Stimulated activated CD4-positive, alpha-beta T cell treated with anti-CD3 and anti-CD28 coated beads, Interleukin-4, amount 100 ng/mL, for 1 hour (primary cell): ENCODE data around the gene GRIK3.
"Not testable (repeated sequence)": the region's sequence is repeated elsewhere in the genome, so short reads cannot be mapped to it uniquely, and the experiment has no call there.

Experiments
- DNase-seq: peaks from one replicate; pipeline ENCODE4 v3.0.0-alpha.2; 2020

The GRIK3 gene

DNA sequence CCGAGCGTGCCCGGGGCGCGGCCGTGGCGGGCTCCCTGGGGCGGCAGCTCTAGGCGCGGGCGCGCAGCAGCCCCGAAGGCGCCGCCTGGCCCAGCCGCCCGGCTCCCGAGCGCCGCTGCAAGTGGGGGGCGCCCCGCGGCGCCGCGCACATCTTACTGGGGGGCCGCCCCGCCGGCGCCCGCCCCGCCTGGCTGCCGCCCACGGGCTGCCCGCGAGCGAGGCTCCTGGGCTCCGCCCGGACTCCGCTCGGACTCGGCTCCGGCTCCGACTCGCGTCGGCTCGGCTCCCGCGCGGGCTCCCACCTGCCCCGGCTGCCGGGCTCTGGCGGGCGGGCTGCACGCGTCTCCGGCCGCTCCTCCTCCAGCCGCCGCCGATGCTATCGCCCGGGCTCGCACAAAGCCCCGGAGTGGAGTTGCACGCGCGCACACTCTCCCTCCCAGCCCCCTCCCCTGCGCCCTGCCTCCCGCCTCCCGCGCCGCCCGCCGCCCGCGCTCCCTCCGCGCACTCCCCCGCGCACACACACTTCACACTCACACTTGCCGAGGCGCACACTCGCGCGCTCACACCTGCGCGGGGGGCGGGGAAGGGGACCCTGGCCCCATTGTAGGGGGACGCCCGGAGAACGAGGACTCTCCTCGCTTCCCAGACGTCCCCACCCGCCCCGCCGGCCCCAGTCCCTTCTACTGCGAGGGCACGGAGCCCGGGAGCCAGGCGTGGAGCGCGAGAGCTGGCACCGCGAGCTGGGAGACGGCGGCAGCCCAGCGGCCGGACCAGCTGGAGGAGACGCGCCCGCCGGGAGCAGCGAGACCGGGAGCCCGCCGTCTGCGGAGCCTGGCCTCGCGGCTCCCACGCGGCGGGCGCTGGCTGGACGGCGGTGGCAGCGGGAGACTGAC lies at the start of gene GRIK3:
TSS of gene GRIK3 (minus strand) at position 395 of the 893 bp plus-strand sequence. CDS start 407 bp downstream, outside the sequence.
- DNase-seq, result no peak

DNA sequence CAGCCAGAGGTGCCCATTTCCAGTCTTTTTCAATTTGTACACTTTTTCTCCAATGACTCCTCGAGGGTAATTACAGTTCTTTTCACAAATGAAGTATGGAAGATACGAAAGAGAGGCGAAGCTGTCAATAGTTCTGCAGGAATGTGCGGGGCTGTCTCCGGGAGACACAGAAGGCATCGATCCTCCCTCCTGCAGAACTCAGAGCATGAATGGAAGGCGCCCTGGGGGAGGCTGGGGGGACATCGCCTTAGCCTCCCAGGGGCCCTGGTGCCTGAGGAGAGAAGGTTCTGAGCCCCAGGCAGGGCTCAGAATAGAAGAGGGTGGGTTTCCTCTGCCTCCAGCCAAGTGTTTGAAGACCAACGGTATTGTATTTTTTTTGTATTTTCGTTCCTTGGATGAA lies 49.7 kb upstream of the GRIK3 start:
- DNase-seq, result no peak

DNA sequence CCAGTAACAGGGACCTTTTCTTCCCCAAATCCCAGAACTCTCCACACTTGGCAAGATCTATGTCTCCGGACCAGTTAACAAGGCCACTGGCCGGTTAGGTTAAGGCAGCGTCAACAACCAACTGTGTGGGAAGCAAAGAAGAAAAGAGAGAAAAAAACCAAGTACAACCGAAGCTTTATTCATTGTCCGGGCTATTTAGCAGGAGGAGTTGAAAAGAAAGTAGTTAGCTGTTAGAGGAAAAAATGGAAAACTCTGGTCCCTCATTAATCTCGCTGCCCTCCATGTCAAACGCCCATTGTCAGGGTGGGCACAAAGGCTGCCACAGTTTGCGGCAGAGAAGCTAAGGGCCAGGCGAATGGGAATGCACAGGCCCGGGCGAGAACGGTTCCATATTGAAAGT lies 49.3 kb upstream of the GRIK3 start:
- DNase-seq, result no peak

DNA sequence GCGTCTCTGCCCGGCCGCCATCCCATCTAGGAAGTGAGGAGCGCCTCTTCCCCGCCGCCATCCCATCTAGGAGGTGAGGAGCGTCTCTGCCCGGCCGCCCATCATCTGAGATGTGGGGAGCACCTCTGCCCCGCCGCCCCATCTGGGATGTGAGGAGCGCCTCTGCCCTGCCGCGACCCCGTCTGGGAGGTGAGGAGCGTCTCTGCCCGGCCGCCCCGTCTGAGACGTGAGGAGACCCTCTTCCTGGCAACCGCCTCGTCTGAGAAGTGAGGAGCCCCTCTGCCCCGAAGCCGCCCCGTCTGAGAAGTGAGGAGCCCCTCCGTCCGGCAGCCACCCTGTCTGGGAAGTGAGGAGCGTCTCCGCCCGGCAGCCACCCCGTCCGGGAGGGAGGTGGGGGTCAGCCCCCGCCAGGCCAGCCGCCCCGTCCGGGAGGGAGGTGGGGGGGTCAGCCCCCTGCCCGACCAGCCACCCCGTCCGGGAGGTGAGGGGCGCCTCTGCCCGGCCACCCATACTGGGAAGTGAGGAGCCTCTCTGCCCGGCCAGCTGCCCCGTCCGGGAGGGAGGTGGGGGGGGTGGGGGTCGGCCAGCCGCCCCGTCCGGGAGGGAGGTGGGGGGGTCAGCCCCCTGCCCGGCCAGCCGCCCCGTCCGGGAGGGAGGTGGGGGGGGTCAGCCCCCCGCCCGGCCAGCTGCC lies 46.1 kb upstream of the GRIK3 start:
- DNase-seq, result not testable (repeated sequence)

GRCh38 chr1:37078866-37079265 lies 44.6 kb upstream of the GRIK3 start:
- DNase-seq, result no peak

- no peak for DNase-seq
These were observed 41.9 kb upstream of the GRIK3 start for GRCh38 chr1:37076168-37076567.

GRCh38 chr1:37073854-37074379 lies 39.6 kb upstream of the GRIK3 start:
- DNase-seq, result no peak

DNA sequence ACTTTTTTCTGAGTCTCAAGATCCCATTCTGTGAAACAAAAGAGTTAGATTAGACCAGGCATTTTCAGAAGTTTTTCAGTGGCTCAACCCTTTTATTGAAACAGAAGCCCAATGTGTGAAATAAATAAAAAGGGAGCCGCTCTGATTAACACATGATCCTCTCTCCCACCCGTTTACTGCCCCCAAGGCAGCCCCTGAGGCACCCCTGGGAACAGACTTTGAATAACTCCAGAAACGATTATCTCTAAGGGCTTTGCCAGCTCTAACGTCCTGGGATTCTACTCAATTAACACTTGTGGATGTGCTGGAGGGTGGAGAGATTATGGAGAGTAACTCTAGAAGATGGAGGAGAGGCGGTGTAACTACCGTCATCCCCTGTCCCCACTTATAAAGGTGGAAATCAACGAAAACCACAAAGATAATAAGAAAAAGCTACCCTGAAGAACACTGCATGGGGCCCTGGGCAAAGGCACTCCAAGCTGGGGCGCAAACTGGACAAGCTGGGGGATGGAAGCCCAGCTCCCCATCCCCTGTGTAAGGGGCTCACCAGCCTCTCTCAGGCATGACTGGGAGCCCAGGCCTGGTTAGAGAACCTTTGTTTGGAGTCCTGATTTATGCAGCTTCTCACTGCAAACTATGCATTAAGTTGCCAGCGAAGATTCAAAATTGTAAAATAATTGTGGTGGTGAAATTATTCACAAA lies 39.0 kb upstream of the GRIK3 start:
- DNase-seq, result no peak

GRCh38 chr1:37071829-37072228 lies 37.5 kb upstream of the GRIK3 start:
- no peak for DNase-seq

DNA sequence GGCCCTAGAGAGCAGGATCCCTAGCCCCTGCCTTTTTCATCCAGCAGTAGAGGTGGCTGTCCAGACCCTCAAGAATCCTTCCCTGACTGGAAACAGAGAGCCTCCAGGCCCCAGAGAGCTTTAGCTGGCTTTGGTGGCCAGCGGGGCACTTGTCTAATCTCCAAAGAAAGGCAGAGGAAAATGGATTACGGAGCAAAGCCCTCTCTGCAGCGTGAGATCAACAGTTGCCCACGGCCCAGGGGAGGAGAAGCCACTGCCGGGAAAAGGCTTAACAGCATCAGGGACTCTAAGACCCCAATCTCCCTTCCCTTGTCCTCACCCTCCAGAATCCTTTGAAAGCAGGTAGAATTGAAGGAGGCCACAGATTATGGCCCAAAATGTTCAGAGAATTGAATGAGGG lies 35.8 kb upstream of the GRIK3 start:
- DNase-seq, result no peak

- no peak for DNase-seq
These were observed 35.1 kb upstream of the GRIK3 start for GRCh38 chr1:37069406-37069805.

- no peak for DNase-seq
These were observed 34.6 kb upstream of the GRIK3 start for GRCh38 chr1:37068897-37069296.

- no peak for DNase-seq
These were observed 33.9 kb upstream of the GRIK3 start for GRCh38 chr1:37068260-37068659.

DNA sequence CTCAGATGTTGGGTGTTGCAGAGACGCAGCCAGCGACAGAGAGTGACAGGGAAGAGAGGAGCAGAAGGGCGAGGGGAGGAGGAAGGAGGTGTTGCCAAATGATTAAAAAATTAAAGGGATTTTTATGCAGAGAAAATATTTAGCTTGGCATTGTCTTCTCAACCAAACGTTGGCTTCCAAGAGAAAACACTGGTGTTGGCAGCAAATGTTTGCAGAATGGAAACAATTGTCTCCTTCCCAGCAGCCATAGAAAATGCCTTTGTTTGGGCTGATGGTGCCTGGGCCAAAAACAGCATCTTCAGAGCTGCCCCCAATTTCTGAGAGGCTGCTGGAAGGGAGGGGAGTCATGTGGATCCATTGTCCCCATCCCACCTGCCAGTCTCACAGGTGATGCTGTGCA lies 29.7 kb upstream of the GRIK3 start:
- DNase-seq, result no peak

GRCh38 chr1:37059346-37059745 lies 25.0 kb upstream of the GRIK3 start:
- no peak for DNase-seq

DNA sequence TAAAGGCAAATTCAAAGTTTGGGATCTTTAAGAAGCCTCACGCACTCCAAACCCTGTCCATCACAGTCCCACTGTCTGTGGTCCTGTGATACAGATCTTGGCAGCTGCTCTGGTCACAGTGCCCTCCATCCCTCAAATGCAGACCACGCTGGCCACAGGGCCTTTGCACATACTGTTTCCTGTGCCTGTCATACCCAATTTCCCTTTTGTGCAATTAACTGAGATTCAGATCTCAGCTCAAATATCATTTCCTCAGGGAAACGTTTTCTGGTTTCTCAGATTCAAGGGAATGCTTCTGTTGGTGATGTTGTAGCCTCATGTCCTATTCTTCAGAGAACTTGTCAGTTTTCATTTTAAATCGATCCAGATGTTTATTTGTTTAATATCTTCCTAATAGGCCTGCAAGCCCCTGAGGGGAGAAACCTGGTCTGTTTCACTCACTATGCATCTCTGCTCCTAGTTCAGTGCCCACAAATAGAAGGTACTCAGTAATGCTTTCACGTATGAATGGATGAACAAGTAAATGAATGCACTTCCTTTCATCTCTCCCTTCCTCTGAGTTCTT lies 24.2 kb upstream of the GRIK3 start:
- DNase-seq, result no peak

GRCh38 chr1:37056325-37056724 lies 22.0 kb upstream of the GRIK3 start:
- DNase-seq, result no peak

DNA sequence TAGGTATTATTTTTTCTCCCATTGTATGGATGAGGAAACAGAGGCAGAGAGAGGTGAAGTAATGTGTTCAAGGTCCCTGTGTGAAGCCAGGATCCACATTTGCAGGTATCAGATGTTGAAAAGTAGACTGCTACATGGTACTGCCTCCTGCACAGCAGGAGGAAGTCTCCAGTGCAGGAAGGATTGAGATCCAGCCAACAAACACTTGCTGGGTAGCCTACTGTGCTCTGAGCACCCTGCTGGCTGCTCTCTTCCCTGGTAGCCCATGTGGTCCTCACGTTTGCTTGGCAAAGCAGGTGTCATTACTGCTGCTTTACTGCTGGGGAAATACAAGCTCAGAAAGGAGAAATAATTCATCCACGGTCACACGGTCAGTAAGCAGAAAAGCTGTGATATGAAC lies 21.3 kb upstream of the GRIK3 start:
- no peak for DNase-seq

DNA sequence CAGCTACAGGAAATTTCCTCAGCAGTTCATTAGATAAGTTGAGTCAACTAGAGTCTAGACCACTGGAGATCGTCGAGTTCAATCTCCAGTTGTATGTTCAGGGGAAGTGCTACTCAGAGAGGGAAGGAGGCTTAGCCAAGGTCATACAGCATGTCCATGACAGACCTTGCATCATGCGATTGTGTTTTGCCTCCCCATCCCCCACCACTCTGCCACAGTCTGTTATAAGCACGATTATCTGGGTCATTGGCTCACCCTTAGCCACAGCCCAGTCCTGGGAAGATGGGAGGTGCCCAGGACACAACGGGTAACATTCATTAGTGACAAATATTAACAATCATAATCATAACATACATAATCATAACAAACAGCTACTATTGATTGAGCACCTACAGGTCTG lies 18.9 kb upstream of the GRIK3 start:
- DNase-seq, result no peak

DNA sequence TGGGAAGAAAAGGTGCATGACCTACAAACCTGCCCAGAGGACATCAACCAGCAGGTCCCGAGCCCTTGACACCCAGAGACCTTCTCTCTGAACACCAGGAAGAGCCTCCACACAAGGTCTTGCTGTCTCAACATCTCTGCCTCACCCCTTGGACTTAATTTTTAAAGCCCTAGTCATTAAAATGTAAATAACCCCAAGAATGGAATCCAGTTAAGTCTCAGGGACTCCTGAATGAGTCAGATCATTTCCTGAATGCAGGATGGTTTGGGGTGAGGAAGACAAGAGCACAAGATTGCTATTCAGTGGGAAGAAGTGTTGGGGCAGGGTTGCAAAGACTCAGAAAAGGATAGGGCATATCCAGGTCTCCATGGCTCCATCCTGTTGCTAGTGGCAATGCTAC lies 17.8 kb upstream of the GRIK3 start:
- DNase-seq, result no peak

DNA sequence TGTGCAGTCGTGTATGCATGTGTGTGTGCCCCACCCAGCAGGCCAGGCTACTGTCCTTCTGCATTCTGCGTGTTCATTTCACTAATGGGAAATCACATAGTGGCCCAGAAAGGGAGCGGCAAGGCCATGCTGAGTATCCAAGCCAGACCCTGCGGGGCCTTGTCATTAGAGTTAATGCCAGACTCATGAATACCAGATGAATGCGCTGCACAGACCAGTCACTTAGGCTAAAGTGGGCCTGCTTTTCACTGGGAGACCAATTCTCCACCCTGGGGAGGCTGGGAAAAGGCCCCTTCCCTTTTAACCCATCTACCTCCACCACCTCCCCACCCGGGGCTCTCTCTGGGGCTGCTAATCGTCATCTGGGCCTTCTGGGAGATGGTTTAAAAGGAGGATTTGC lies 17.0 kb upstream of the GRIK3 start:
- DNase-seq, result no peak

DNA sequence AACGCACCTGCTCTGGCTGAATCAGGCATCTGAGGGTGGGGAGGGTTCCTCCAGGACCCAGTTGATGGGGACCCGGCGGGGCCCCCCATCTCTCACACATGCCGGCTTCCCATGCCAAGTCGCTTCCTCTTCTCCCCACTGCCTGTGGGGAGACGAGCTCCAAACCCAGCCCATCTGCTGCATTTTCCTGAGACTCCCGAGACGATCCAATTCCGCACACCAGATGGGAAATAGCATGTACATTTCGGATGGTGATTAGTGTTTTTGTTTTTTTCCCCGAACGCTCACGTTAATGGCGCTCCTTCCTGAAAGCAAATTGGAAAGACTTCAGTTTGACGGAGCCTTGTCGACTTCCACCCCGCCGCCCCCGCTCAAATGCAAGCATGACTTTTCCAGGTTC lies 13.2 kb upstream of the GRIK3 start:
- no peak for DNase-seq

DNA sequence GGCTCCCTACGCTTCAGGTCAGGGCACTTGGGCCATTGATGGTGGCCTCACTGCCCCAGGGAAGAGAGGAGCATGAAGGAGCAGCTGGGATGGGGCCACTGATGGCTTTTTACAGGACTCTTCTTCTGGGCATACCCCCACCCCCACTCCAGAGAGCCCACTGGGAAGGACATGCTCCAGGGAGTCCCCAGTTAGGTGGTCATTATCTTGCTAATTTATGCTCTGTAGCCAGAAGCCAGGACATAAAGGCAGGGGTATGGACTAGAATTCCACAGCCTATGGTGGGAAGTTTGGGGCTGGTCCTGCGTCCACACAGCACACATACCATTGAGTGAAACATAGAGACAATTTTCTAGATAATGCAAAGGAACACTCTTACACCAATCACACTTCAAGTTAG lies 8.8 kb upstream of the GRIK3 start:
- DNase-seq, result no peak
